Dermis blood vessel endothelial cell (primary cell): ENCODE data around the gene SPEG. TPM values are rescaled to one million over a fixed set of nuclear protein-coding genes. Genes with fewer than 3 reads are reported as not detected.

Experiments
- DNase-seq: peaks from one replicate; pipeline ENCODE4 v3.0.0; 2010
- total RNA-seq: library from RNA; depleted of rRNA; stranded (reverse); fragments of >200 nt; gene quantifications from 2 replicates; pipeline ENCODE4 v1.2.3, GENCODE V29; 2014

The SPEG gene
- total RNA-seq, 1 donor from 2014 or later, result 1.7 TPM

DNA sequence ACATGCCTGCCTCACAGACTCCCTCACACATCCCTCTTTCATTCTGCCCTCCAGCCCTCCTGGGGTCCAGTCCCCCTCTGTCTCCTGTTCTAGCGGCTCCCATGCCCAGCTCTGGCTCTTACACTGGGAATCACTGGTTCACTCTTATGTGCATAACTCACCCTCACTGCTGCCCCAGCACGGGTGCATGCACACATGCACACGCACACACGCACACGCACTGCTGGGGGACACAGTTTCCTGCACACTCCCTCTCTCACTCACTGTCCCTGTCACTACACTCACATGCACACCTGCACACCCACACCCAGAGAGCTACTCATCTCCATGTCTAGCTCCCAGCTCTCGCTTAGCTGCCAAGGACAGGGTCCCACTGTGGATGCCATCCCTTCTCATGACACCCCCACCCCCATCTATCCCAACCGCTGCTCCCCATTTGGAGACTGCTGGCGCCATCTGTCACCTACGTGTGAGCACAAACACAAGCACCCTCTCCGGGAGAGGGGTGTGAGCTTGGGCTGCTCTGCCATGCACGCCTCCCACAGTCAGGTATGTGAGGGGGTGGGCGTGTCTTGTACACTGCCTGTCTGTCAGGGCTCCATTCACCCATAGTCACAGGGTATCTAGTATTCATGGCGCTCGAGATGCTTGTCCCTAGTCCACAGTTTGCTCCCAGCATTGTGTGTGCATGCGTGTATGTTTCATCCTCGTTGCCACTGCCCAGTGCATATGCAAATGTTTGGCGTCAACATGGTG lies 81.4 kb downstream of the SPEG start:
- no peak for DNase-seq

DNA sequence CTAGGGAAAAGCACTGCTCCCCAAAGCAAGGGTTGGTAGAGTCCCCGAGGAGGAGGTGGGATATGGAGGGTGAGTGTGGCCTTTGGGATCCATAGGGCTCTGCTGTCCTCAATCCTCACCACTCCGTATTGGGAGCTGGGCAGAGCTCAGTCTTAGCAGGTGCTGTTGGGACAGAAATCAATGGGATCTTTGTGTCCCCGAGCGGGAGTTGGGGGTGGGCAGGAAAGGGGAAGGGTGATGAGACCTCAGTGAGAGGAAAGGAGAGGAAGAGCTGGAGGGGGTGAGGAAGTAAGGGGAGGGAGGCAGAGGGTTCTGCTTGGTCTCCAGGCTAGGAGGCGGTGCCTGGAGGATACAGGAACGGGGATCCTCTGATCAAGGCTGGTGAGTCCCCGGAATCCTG lies 82.2 kb downstream of the SPEG start:
- no peak for DNase-seq

DNA sequence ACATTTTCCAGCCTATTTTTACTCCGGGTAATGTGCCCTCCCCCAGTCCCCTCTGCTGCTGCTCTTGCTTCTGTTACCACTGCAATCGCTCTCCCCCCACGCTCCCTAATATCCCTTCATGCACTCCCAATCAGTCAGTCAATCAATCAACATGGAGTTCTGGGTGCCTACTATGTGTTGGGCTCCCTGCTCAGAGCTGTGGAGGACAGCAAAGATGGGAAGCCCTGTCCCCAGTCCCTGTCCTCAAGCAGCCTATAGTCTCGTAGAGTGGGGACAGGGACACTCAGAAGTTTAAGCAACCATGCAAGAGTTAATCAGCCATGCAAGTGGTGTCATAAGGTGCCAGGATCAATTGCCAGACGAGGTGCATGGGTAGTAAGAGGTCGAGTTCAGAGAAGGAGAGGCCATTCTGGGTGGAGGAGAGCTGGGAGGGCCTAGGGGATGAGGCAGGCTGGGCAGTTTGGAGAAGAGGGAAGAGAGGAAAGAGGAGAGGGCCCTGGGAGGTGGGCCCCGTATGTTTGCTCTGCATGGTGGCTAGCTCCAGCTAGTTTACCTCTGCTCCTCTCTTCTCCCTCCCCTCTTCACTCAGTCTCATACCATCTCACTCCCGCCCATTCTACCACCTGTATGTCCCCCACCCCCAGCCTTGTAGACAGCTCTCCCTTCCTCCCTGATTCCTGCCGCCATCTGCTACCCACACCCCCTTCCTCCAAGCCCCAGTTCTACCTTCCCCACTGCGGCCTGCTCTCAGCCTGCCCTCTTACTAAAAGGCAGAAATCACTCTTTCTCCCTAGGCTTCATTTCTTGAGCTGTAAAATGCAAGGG lies 83.5 kb downstream of the SPEG start:
- DNase-seq, result no peak

DNA sequence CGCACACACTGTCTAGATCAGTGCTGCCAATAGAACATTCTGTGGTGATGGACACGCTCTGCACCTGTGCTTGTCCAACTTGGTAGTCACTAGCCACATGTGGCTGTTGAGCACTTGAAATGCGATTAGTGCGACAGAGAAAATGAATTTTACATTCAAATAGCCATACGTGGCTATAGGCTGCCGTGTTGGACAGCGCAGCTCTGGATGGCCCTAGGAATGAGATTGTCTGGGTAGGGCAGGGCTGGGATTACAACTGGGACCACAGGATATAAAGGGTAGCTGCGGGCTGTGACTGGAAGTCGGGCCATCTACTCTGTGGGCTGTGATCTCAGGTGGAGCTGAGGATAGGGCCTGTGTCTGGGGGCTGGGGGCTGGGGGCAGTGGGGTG lies 84.9 kb downstream of the SPEG start:
- DNase-seq, result no peak

DNA sequence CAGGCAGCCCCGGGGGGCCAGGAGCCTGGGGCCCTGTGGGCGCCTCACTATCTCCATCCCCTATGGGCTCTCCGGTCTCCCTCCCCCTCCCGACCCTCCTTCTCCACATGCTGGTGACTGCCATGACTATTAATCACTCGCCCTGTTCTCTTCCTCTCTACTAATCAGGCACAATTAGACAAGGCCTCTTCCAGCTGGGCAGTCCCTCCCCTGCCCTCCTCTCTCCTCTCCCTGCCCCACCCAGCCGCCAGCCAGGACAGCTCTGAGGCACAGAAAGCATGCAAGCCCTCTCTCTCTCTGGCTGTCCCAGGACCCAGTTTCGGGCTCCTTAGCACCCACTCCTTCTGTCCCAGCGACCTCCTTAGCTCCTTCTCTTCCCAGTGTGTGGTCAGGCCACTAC lies 85.4 kb downstream of the SPEG start:
- DNase-seq, result no peak

DNA sequence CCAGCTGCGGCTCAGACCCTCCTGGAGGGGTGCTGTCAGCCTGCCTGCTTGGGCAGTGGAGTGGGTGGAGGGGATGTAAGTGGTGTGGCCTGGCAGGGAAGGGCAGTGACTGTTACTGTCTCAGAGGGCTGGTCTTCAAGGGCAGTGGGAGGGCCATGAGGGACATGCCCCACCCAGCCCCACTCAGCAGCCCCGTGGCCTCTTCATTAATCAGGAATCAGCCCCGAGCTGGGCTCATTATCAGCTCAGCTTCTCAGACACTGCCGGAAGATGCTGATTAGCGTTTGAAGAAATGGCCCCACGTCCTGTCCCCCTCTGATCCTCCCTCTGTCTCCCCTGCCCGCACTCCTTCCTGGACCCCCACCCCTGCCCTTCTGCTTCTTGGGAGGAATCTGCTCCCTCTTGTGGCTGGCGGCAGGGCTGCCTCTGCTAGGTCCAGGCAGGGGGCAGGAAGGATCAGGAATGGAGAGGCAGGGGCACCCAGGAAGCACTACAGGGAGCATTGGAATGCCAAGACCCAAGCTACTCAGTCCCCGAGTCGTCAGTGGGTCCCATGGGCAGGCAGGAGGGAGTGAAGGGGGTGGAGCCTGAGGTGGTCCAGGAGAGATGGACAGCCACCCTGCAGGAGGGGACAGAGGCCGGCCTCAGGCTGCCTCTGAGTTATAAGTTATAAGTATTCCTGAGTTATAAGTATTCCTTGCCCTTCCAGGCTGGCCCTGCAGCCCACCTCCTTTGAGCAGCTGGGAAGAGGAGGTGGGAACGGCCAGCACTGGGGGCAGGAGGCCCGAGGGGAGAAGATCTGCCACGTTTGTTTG lies 86.6 kb downstream of the SPEG start:
- peak; percentile 40 for DNase-seq

DNA sequence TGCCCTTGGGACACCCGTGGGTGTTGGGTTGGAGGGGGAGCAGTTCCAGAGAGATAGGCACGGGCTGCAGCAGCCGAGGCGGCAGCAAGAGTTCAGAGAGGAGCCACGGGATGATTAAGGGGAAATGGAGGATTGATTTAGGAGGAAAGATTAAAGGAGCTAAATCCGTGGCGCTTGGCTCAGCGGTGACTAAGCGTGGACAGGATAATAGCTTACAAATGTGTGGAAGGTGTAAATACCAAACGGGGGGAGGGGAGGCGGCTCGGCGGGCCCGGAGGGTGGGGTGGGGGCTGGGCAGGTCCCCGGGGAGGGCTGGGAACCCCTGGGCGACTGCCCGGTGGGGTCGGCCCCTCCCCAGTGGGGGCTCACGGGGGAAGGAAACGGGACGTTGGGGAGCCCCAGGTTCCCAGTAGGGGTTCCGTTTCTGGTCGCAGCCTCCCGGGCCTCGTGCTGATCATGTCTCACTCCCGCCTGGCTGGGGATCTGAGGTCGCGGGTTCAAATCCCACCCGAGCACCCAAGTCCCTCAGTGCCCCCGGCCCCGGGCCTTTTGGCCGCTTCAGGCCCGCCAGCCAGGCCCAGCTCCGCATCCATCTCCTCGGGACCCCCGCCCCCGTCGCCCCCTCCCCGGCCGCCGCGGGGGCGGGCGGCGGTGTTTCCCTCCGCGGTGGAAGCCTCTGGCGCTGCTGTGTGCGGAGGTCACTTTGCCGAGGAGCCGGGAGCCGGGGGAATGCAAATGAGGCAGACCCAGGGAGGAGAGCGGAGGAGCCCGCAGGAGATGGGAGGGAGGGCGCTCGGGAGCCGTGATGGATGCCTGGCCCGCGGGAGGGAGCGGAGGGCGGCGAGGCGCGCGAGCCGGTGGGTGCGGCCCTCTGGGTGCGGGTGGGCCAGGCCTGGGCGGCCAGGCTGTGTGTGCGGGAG lies 87.7 kb downstream of the SPEG start:
- peak; percentile 20 for DNase-seq

DNA sequence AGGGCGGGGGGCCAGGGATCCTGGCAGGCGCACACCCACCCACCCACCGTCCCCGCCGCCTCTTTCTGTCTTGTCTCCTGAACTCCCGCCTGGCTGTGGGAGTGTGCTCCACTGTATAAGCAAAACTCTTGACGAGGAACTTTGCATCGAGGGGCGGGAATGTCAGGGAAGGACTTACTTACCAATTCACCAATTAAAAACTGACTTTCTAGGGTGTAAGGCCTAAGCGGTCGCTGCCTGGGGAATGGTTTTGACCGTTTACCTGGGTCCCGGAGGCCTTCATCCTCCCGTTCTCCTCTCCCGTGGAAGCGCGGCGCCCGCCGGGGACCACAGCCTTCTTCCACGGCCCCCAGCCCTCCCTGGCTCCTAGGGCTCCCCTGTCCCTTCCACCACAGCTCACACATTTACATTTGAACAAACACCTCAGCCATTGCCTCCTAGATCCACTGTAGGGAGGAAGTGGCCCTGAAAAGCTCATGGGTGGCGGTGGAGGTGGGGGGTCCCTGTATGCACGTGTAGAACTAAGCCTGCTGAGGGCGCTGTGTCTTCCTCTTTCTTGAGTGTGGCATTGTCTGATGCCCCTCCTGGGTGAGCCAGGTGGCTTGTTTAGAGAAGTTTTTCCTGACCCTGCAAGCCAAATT lies 88.5 kb downstream of the SPEG start:
- no peak for DNase-seq

DNA sequence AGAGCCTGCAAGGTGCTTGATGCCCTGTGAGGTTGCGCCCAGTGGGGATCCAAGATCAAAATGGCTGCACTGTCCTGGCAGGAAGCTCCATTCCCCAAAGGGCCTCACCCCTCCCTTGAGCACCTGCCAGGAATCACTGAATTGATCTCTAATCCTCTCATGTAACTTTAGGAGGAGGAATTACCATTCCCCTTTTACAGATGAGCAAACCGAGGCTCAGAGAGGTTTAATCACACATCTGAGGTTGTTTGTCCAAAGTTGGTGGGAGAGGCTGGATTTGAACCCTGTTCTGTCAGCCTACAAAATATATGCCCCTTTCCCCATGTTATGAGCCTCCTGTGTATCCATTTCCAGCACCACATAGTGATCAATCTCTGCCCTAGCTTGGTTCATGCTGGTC lies 90.2 kb downstream of the SPEG start:
- no peak for DNase-seq

DNA sequence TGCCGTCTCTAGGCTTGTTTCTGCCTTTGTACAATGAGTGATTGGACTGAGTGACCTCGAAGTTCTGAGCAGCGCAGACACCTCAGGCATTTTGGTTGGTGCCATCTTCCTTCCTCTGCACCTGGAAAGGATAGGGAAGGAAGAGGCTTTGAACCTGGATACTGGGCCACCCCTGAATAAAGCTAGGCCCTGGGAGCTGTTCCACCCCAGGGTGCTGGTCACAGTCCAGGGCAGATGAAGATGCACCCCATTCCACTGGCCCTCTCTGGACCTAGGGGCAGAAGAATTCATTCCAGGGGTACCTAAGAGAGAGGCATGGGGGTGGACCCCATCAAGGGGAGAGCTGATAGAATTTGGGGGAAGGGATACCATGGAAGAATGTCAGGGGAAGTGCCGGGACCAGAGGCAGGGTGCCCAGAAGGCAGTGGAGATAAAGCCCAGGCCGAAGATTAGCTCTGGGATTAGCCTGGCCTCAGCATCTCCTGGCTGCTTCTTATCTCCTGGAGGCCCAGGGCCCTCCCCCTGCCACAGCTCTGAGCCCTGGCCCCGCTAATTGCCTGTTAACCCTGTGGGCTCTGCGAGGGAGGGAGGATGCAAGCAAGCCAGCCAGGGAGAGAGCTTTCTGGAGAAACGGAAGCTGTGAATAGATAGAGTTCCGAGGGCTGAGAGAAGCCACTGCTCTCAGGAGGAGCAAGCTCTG lies 91.0 kb downstream of the SPEG start:
- DNase-seq, result no peak

DNA sequence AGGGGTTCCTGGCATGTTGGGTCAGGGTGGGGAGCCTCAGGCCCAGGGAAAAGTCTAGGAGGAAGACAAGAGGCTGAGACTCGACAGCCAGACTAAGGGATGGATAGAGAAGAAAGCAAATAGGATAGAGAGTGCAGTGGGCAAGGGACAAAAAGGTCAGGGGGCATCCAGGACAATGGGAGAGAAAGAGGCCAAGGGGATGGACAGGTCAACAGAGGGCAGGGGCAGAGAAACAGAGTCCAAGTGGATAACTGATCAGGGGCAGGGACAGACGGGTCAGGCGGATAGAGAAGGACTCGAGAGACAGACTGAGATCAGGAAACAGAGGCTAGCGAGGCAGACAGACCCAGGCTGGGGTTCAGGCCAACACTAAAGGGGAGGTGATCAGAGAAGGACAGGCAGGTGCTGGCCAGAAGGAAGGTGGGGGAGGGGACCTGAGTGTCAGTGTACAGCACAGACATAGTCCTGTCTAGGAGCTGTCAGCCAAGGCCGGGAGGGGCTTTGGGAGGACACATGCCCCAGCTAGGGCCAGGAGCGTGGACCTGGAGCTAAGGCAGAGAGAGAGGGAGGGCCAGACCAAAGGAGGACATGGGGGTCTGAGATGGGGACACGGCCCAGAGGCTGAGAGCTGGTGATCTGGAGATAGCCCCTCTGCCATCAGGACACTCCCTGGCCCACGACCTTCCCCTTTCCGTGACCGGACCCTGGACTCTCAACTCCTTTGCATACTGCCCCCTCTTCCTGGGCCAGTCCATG lies 91.9 kb downstream of the SPEG start:
- DNase-seq, result no peak

DNA sequence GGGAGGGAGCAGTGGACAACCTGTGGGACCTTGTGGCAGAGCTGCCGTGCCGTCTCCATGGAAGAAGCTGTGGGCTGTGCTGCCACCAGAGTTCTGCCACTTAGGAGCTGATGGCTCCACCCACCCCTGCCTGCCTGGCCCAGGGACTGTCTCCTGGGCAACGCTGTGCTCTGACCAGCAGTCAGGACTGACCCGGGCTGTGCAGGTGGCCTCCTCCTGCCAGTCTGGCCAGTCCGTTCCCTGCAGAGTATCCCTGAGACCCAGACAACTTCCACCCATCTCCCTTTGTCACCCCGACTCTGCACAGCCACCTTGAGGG lies 92.4 kb downstream of the SPEG start:
- DNase-seq, result no peak

DNA sequence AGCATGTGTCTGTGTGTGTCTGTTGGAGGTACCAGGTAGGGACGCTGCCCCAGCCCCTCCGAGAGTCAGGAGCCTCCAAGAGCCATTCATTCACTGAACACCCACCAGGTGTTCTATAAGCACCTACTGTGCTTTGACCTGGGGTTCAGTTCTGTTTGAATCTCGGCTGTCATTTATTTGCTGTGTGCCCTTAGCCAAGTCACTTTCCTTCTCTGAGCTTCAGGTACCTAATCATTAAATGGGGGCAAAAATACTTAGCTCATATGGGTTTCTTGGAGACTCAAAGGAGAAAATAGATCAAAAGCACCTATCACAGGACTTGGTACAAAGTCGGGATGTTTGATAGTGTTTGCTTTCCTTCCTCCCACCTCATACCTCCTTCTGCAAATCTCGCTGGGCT lies 92.8 kb downstream of the SPEG start:
- no peak for DNase-seq

DNA sequence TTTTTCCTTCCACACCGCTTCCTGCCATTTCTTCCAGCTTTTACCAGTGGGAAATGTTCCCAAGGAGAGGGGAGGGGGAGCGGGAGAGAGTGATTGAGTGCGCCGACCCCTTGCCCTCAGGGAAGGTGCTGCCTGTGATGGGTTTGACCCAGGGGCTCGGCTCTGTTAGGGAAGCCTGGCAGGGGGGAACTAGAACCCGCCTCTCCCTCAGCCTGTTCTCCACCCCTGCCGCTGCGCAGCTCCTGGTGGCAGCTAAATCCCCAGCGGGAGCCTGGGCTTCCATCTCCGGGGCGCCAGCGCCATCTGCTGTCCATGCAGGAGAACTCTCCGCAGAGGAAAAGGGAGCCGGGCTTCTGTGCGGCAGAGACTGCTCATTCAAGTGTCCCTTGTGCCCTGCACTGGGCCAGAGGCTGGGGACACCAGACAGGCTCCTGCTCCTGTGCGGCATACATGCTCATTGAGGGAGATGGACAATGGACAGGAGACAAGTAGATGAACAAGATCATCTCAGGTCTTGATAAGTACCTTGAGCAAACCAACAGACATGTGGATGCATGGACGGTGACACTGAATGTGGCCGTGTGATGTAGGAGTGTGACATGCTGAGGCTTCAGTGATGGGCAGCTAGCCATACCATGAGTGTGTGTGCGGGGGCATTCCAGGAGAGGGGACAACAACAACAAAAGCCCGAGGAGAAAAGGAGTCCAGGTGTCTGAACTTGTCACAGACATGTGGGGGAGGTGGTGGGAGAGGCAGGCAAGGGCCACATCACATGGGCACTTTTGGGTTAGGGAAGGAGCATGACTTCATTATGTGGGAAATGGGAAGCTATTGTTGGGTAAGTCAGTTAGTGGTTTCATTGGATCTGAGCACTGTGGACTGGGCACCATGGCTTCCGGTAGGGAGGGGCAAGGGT lies 95.7 kb downstream of the SPEG start:
- peak; percentile 89 for DNase-seq

DNA sequence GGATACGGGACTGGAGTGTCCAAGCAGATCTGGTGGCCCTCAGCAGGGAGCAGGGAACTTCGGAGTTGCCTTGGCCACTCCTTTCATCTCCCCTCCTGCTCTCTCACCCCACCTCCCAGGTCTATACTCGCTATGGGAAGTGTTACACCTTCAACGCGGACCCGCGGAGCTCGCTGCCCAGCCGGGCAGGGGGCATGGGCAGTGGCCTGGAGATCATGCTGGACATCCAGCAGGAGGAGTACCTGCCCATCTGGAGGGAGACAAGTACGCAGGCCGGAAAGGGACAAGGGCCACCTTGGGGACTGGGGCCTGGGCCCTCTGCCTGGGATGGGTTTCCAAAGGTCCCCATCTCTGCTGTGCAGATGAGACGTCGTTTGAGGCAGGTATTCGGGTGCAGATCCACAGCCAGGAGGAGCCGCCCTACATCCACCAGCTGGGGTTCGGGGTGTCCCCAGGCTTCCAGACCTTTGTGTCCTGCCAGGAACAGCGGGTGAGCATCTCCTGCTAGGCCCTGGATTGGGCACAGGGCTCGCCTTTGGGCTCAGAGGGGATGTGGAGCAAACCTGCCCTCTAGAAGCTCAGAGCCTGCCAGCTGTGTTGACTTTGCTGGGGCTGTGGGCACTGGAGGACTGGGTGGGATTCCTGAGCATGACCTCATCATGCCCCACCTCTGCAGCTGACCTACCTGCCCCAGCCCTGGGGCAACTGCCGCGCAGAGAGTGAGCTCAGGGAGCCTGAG lies 97.2 kb downstream of the SPEG start:
- DNase-seq, result no peak

DNA sequence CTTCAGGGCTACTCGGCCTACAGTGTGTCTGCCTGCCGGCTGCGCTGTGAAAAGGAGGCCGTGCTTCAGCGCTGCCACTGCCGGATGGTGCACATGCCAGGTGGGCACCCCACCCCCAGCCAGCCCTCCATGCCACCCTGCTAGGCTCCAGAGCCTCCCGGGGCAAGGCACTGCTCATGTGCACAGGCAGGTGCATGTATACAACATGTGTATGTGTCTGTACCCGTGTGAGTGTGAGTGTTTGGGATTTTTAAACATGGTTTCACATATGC lies 97.7 kb downstream of the SPEG start:
- no peak for DNase-seq

DNA sequence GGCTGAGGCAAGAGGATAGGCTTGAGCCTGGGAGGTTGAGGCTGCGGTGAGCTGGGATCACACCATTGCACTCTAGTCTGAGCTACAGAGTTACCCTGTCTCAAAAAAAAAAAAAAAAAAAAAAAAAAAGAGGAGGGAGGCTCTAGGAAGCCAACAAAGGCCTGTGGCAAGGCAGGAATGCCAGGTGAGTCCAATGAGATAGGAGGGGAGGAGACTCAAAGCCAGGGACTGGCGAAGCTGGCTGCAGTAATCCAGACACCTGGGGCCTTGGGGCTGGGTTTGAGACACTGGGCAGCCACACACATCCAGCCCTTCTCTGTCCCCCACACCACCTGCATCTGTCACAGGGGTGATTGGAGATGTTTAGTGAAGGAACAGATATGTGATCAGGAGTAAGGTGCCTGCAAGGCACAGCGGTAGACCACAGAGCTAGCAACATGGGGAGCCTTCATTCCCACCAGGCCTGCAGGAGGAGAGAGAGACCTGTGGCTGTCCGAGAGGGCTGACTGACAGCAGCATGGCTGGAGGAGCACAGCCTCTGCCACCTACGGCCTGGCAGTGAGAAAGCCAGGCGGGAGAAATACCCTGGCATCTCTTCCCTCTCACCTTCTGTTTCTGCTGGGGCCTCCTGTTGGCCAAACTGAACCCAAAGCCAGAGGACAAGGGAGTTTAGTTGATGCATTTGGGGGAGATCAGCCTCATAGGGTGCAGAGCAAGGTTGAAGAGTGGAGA lies 99.5 kb downstream of the SPEG start:
- no peak for DNase-seq

DNA sequence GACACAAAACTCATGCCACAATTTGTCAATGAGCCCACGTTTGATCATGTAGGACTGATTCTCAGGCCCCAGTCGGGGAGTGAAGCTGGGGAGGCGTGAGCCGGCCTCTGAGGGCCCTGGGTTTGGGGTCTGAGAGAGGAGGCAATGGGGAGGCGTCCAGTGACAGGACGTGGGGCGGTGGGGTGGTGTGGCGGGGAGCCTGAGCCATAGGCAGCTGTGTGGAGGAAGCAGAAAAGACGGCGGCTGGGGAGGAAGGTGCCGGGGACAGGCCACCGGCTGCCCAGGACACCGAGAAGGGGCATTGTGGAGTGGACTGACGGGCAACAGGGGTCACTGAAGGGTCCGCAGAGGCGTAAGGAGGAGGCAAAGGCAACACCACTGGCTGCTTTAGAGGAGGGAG lies 101.8 kb downstream of the SPEG start:
- DNase-seq, result no peak
